NB4 (cell line): Measurements from ENCODE around the gene MYOF.

Source experiments
- POLR2A ChIP-seq: IDR thresholded peaks from 2 replicates; pipeline ENCODE4 v1.6.1; 2011; ENCODE audit warnings: mild to moderate bottlenecking; ENCODE audit not compliant: insufficient read length; ENCODE audit errors: extremely low read depth
- TF ChIP-seq, protein P1 (sequence below): IDR thresholded peaks from one replicate; pipeline ENCODE4 v1.5.1; 2012; ENCODE audit warnings: low read depth, low read length
- TF ChIP-seq, protein P2 (sequence below): IDR thresholded peaks from 2 replicates; pipeline ENCODE4 v1.6.1; 2011; ENCODE audit warnings: low read depth, low read length

DNA sequence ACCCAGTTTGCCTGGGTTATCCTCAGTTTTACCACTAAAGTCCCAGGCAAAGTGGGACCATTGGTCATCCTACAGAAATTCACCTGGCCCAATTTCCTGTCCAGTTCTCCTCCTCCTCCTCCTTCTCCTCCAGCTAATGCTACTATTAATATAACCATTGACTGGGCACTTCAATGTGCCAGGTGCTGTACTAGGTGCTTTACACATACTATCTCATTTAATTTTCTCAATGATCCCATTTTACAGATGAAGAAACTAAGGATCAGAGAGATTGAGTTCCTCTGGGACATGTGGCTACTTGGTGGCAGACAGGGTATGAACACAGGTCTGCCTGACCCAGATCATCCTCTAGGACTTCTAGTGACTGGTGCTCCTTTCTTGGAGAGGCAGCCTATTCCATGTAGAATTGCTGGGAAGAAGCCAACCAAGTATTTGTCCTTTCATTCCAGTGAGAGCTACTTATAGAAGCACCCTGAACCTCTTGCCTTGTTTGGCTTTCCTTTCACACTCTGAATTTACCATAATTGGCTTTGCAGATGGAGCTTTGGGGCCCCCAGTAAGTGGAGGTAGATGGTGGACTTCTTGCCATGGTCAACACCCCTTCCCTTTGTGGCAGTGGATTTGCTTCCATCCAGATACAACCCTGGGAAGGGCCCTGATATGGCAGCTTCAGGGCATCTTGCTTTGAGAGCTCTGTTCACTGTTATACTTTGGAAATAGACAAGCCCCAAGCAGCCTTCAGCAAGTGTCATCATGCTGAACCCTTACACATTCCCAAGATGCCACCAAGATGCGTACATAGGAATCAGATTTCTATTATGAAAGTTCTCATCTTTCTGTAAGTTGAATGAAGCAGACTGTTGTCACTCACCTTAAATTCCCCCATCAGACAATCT lies 78.7 kb downstream of the MYOF start:
- TF ChIP-seq, protein P1, sequence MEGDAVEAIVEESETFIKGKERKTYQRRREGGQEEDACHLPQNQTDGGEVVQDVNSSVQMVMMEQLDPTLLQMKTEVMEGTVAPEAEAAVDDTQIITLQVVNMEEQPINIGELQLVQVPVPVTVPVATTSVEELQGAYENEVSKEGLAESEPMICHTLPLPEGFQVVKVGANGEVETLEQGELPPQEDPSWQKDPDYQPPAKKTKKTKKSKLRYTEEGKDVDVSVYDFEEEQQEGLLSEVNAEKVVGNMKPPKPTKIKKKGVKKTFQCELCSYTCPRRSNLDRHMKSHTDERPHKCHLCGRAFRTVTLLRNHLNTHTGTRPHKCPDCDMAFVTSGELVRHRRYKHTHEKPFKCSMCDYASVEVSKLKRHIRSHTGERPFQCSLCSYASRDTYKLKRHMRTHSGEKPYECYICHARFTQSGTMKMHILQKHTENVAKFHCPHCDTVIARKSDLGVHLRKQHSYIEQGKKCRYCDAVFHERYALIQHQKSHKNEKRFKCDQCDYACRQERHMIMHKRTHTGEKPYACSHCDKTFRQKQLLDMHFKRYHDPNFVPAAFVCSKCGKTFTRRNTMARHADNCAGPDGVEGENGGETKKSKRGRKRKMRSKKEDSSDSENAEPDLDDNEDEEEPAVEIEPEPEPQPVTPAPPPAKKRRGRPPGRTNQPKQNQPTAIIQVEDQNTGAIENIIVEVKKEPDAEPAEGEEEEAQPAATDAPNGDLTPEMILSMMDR, result no peak
- TF ChIP-seq, protein P2, sequence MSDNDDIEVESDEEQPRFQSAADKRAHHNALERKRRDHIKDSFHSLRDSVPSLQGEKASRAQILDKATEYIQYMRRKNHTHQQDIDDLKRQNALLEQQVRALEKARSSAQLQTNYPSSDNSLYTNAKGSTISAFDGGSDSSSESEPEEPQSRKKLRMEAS, result no peak
- TF ChIP-seq POLR2A, result no peak
